ENCODE measurements around the gene MFNG.
A peak's percentile ranks its signal among the peaks of the same experiment; 100 is the strongest.

Gene MFNG

DNA sequence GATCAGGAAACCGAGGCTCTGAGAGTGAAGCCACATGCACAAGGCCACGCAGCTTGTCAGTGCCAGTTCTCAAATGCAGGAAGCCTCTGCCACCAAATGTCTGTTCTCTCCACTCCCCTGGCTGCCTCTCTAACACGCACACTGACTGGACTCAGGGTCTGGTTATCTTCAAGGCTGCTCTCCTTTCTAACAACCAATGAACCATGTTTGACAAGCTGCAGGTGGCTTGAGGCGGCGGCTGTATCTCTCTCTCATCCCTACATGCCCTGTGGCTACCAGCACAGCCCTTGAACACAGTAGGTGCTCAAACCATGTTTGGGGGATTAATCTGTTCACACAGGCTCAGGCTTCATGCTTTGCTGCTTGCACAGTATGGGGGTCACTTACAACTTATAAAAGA is 23.7 kb downstream of the MFNG start:
- TF ChIP-seq GATA2 (IDR thresholded peaks at IDR 0.05; ENCODE audit: low read depth, low read length), result peak; percentile 37; the same call in 1 of the 2 replicates
- no peak for TF ChIP-seq GATA3 (IDR thresholded peaks at IDR 0.05; ENCODE audit: low read depth, low read length)

DNA sequence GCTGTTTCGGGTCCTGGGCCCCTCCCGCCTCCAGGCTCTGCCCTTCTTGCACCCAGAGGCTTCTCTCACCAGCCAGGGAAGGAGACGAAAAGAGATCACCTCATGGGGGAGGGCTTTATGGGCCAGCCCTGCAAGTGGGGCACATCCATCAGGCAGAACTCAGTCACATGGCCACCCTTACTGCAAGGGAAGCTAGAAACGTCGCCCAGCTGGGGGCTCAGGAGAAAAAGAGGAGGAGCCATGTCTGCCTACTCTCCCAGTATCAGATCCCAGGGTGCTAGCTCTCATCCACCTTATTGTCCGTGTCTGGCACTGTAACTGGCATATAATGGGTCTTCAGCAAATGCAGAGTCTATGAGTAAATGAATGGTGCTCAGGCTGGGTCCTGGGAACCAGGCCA is 24.2 kb downstream of the MFNG start:
- TF ChIP-seq GATA2 (IDR thresholded peaks at IDR 0.05; ENCODE audit: low read depth, low read length) (no peak), GATA3 (IDR thresholded peaks at IDR 0.05; ENCODE audit: low read depth, low read length) (no peak)

DNA sequence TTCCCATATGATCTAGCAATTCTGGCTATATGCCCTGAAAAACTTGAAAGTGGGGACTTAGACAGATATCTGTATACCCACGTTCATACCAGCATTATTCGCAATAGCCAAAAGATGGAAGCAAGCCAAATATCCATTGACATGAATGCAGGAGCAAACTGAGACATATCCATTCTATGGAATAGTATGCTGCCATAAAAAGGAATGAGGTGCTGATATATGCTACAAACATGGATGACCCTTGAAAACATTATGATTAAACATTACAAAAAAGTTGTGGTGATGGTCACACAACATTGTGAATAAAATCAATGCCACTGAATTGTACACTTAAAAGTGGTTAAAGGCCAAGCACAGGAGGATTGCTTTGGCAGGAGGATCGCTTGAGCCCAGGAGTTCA is 25.5 kb downstream of the MFNG start:
- TF ChIP-seq GATA3 (IDR thresholded peaks at IDR 0.05; ENCODE audit: low read depth, low read length), result no peak
- no peak for TF ChIP-seq GATA2 (IDR thresholded peaks at IDR 0.05; ENCODE audit: low read depth, low read length)

DNA sequence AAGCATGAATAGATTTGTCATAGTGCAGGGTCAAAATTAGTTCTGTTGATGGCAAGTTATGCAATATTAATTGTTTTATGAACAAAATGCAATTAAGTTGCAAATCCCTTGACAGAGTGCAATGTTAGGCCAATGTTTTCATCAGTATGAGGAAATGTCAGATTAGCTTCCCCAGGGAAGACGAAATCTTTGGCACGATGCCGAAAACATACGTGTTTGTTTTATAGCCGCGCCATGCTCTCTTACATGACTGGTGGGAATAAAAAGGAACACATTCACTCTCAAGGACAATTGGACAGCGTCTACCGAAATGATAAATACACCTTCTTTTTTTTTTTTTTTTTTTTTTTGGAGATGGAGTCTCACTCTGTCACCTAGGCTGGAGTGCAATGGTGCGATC is 27.0 kb downstream of the MFNG start:
- TF ChIP-seq GATA2 (IDR thresholded peaks at IDR 0.05; ENCODE audit: low read depth, low read length) (no peak), GATA3 (IDR thresholded peaks at IDR 0.05; ENCODE audit: low read depth, low read length) (no peak)

DNA sequence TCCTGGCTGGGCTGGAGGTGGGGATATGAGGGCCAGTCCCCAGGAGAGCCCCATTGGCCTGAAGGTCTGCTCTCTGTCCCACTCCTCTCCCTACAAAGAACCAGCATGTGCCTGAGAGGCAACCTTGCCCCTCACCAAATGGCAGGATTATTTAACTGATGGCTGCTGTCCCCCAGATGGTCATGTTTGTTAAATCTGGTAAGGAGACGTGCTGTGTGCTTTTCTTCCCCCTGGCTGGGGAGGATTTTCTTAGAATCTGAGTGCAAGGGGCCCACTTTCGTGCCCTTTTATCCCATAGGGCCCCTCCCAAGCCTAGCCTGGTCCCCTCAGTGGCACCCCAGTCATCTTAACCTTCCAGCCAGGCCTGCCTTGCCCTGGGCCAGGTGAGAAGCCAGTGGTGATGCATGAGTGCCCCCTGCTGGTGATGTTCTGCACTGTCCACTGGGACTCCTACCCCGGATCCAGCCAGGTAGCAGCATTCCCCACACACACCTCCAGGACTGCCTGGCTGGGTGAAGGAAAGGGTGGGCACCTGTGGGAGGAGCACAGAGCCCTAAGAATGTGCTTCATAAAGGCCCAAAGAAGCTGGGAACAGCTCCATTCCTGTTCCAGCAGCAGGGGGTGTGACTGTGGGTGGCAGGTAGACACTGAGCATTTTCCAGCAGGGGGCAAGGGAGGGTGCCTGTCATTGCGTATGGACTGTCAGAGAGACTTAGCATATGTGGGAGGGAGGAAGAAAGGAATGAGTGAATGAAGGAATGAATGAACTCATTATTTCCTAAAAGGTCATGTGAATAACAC is 28.9 kb downstream of the MFNG start:
- TF ChIP-seq GATA3 (IDR thresholded peaks at IDR 0.05; ENCODE audit: low read depth, low read length) (no peak), GATA2 (IDR thresholded peaks at IDR 0.05; ENCODE audit: low read depth, low read length) (no peak)

DNA sequence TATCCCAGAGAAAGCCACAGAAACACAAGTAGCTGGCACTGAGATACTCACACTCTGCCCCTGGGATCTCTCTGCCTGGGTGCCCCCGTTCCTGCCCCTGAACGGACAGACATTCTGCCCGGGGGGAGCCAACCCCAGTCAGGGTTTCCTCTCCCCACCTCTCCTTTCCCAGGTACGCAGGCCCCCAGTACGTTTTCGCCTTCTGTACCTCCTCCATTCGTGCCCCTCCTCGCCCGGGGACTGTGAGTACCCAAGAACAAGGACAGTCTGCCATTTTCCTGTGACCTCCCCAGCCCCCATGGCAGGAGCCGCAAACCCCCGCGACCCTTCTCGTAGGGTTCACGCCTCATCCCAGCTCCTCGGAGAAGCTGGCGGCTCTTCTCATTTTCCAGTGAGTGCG is 29.8 kb downstream of the MFNG start:
- TF ChIP-seq GATA3 (IDR thresholded peaks at IDR 0.05; ENCODE audit: low read depth, low read length), result no peak
- no peak for TF ChIP-seq GATA2 (IDR thresholded peaks at IDR 0.05; ENCODE audit: low read depth, low read length)

DNA sequence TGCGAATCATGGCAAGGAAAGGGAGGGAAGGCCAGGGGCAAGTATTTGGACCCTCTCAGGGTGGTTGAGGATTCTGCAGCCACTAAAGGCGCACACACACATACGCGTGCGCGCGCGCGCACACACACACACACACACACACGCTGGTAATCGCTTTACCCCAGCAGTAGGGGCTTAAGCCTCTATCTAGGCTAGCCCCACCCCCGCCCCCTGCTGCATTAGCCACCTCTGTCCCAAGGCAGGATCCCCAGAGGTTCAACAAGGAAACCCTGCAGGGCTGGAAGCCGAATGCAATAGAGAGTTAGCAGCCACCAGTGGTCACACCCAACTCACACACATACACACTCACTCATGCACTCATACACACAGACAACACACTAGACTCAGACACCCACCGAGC is 30.3 kb downstream of the MFNG start:
- TF ChIP-seq GATA3 (IDR thresholded peaks at IDR 0.05; ENCODE audit: low read depth, low read length), result no peak
- no peak for TF ChIP-seq GATA2 (IDR thresholded peaks at IDR 0.05; ENCODE audit: low read depth, low read length)

DNA sequence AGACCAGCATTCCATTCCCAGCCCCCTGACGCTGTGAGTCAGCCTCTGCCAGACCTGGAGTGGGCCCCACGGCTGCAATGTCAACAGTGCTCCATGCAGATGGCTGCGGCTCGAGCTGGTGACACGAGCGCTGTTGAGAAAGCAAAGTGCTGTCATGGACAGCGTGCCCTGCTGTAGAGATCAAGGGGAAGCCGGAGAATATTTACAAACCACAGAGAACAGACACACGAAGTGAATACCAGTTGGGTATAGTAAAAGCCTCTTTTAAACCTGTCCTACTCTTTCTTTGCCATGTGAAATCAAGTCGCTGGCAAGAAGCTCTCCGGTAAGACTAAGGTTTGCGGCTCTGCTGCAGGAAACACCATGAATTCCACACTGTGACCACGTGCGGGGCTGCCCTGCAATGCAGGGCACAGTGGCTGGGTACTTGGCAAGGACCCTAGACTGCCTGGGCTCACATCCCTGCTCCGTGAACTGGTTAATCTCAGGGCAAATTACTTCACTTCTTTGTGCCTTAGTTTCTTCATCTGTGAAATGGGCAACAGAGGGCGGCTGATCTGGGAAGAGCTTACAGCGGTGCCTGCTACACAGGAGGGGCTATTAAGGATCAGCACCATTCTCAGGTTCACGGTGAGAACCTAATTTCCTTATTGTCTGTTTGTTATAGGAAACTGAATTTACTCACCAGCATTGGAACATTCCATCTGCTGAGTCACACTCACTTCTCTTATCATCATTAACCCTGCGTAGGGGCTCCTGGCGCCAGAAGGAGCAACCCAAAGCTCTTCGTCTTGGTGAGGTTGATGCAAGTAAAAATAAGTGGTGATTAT is 31.1 kb downstream of the MFNG start:
- TF ChIP-seq GATA3 (IDR thresholded peaks at IDR 0.05; ENCODE audit: low read depth, low read length), result no peak
- TF ChIP-seq GATA2 (IDR thresholded peaks at IDR 0.05; ENCODE audit: low read depth, low read length), result no peak

DNA sequence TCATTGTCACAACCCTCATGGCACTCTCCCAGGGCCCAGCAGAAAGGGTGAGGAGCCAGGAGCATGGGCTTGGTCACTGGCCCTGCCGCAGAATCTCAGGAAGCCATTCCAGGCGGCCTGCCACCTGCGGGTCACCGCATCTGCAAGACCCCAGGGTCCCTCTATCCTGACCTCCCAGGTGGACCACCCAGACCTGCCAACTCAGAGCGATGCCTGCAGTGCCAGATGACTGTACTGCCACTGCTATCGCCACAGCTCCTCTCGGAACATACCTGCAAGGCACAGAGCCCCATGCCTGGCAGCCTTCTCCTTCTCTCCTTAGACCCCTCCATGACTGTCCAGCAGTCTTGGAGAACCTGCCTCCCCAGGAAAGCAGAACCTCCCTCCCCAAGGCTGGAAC is 32.5 kb downstream of the MFNG start:
- no peak for TF ChIP-seq GATA2 (IDR thresholded peaks at IDR 0.05; ENCODE audit: low read depth, low read length)
- TF ChIP-seq GATA3 (IDR thresholded peaks at IDR 0.05; ENCODE audit: low read depth, low read length), result no peak

DNA sequence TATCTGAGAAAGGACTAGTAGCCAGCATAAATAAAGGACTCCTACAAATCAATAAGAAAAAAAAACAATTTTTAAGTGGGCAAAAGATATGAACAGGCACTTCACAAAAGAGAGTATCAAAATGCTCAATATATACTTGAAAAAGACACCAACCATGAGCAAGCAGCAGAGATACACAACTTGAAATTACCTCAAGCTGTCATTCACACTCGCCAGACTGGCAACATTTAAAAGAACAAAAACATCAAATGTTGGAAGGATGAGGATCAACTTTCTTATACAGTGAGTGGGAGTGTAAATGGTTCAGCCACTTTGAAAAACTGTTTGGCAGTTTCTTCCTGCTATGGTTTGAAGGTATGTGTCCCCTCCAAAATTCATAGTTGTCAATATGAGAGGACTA is 35.0 kb downstream of the MFNG start:
- TF ChIP-seq GATA3 (IDR thresholded peaks at IDR 0.05; ENCODE audit: low read depth, low read length) (no peak), GATA2 (IDR thresholded peaks at IDR 0.05; ENCODE audit: low read depth, low read length) (no peak)

DNA sequence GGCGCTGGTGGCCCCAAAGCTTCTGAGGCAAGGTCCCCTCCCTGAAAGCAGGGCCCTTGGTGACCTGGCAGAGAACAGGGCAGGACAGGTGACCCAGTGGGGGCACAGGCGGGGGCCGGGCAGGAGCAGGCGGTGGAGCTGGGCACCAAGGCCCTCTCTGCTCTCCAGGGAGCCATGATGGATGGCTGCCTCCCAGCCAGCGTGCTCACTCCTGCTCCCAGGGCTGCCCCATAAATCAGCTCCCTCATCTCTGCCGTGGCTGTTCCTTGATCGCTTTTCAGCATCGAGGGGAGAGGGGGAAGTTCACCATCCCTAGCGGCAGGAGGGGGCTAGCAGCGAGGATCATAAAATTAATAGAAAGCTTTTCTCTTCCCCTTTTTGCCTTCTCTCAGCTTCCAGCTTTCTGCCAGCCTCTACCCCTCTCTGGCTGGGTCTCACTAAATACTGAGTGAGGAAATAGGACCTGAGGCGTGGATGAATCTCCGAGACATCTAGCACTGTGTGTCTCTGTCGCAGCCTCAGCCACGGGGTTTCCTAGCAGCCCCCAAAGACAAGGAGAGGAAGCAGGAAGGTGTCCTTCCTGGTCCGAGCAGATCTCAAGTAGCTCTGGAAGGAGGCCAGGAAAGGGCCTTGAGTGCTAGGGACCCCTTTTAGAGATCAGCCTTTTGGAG is 36.7 kb downstream of the MFNG start:
- TF ChIP-seq GATA2 (IDR thresholded peaks at IDR 0.05; ENCODE audit: low read depth, low read length) (peak; percentile 64), GATA3 (IDR thresholded peaks at IDR 0.05; ENCODE audit: low read depth, low read length) (no peak)

DNA sequence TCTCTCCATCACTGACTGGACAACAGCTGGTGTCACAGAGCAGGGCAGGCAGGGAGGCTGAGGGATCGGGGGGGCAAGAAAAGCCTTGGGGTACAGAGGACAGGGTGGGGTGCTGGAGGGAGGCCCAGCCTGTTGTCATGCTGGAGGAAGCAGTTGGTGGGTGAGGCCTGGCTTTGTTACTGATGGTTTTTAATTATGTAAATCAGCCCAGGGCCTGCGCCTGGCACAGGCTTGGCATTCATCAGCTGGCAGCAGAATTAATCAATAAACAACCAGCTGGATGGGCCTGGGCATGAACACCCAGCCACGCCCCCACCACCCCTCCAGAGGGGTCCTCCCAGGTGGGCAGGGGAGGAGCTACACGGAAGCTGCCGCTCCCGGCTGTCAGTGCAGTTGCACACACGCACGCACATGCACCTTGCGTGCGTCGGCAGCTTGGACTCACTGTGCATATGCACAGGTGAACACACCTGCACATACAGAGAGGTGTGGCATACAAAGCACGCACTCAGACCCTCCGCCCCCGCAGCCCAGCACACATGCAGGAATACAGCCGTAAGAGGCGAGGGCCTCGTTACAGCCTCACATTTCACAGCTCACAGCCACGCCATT is 37.6 kb downstream of the MFNG start:
- TF ChIP-seq GATA2 (IDR thresholded peaks at IDR 0.05; ENCODE audit: low read depth, low read length) (no peak), GATA3 (IDR thresholded peaks at IDR 0.05; ENCODE audit: low read depth, low read length) (no peak)

DNA sequence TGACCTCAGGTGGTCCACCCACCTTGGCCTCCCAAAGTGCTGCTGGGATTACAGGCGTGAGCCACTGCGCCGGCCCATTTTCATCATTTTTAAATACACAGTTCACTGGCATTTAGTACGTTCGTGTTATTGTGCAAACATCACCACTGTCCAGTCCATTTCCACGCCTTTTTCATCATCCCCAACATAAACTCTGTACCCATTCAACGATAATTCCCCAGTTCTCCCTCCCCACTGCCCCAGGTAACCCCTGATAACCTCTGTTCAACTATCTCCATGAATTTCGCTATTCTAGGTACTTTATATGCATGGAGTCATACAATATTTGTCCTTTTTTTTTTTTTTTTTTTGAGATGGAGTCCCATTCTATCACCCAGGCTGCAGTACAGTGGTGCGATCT is 40.7 kb downstream of the MFNG start:
- TF ChIP-seq GATA3 (IDR thresholded peaks at IDR 0.05; ENCODE audit: low read depth, low read length), result no peak
- no peak for TF ChIP-seq GATA2 (IDR thresholded peaks at IDR 0.05; ENCODE audit: low read depth, low read length)

DNA sequence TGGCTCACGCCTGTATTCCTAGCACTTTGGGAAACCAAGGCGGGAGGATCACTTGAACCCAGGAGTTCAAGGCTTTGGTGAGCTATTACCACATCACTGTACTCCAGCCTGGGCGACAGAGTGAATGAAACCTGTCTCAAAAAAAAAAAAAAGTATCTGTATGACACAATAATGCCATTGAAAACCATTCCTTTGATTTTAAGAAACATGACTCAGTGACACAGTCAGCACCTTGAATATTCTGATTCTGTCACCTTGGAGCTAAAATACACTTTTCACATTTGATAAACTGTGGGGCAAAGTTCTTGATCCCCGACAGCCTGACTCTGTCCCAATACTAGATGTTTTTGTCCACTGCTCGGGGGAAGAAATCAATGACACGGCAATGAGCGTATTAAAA is 42.2 kb downstream of the MFNG start:
- TF ChIP-seq GATA3 (IDR thresholded peaks at IDR 0.05; ENCODE audit: low read depth, low read length) (no peak), GATA2 (IDR thresholded peaks at IDR 0.05; ENCODE audit: low read depth, low read length) (no peak)
